CD4-positive, alpha-beta T cell (primary cell): ENCODE data around the gene NR5A1. TPM values are rescaled to one million over a fixed set of nuclear protein-coding genes. Genes with fewer than 3 reads are reported as not detected.

ENCODE experiments used
- ATAC-seq: fragments of 200-7000 bp; cut with Tn5 transposase; one replicate; pipeline ENCODE4 v1.10.0; 2022; ENCODE audit warnings: mild to moderate bottlenecking; ENCODE audit not compliant: poor library complexity
- CTCF ChIA-PET: fragments of 350-600 bp; sonication (Branson Sonifier 250); formaldehyde crosslinking; loops from one replicate; lab custom pipeline; 2021; ENCODE audit warnings: antibody characterized with exemption, inconsistent platforms; lab: Charles Lee
- POLR2A ChIA-PET: fragments of 350-600 bp; sonication (Branson Sonifier 250); formaldehyde crosslinking; loops from one replicate; lab custom pipeline; 2021; ENCODE audit warnings: antibody characterized with exemption, inconsistent platforms; lab: Charles Lee
- DNase-seq, 14 experiments: peaks; one replicate each; pipeline ENCODE4 v3.0.0-alpha.2; 2013 to 2020; ENCODE audit warnings: mixed read lengths in 2 of 14
- H3K27ac ChIP-seq, 2 donors: one replicate each; pipeline versions ENCODE4 v1.5.1 to v1.7.0; 2013; ENCODE audit warnings: low read length in 2 of 2, low read depth in 1 of 2, mild to moderate bottlenecking in 1 of 2
- H3K27me3 ChIP-seq, 2 experiments: 1 replicate in 1 of 2; 2 replicates in 1 of 2; pipeline versions ENCODE4 v1.6.1 to v1.7.0; 2013; ENCODE audit warnings: low read length in 2 of 2, control low read depth in 1 of 2, mild to moderate bottlenecking in 1 of 2, moderate library complexity in 1 of 2; ENCODE audit not compliant: insufficient read depth in 2 of 2, control insufficient read depth in 1 of 2
- H3K36me3 ChIP-seq: one replicate; pipeline ENCODE4 v1.6.1; 2013; ENCODE audit warnings: low read length, control low read depth; ENCODE audit not compliant: insufficient read depth
- H3K4me1 ChIP-seq: one replicate; pipeline ENCODE4 v1.6.1; 2013; ENCODE audit warnings: low read length, control low read depth; ENCODE audit not compliant: insufficient read depth
- H3K4me3 ChIP-seq: one replicate; pipeline ENCODE4 v1.5.1; 2013; ENCODE audit warnings: mild to moderate bottlenecking, low read length, moderate library complexity
- H3K9me3 ChIP-seq, 2 experiments: 1 replicate in 1 of 2; 2 replicates in 1 of 2; pipeline versions ENCODE4 v1.6.1 to v1.7.0; 2013; ENCODE audit warnings: low read length in 2 of 2, mild to moderate bottlenecking in 2 of 2, control low read depth in 1 of 2, moderate library complexity in 1 of 2; ENCODE audit not compliant: control insufficient read depth in 1 of 2, insufficient read depth in 1 of 2
- H3K27ac Mint-ChIP-seq: one replicate; pipeline ENCODE4 v1.8.0; 2020; ENCODE audit warnings: mixed read lengths
- H3K27me3 Mint-ChIP-seq: one replicate; pipeline ENCODE4 v1.8.0; 2021; ENCODE audit warnings: mixed read lengths
- H3K36me3 Mint-ChIP-seq: one replicate; pipeline ENCODE4 v1.8.0; 2021; ENCODE audit warnings: low read depth, mixed read lengths
- H3K4me1 Mint-ChIP-seq: one replicate; pipeline ENCODE4 v1.8.0; 2021; ENCODE audit warnings: low read depth, mixed read lengths
- H3K4me3 Mint-ChIP-seq: one replicate; pipeline ENCODE4 v1.8.0; 2020; ENCODE audit warnings: mild to moderate bottlenecking, mixed read lengths
- H3K9me3 Mint-ChIP-seq: one replicate; pipeline ENCODE4 v1.8.0; 2020; ENCODE audit warnings: mixed read lengths
- intact Hi-C, 2 experiments: fragments of 100-400 bp; cut with DNase I in 1 of 2; cut with micrococcal nuclease in 1 of 2; formaldehyde crosslinking; loops; one replicate each; pipeline versions ENCODE4 v1.15.1 to v1.9.0; 2023 to 2025; cut with DNase I, micrococcal nuclease
- total RNA-seq, 174 experiments: library from RNA in 2 of 174; stranded (reverse) in 2 of 174; gene quantifications; one replicate each; pipeline ENCODE4 v1.2.3 and lab custom pipeline; 2021 to 2026
- TF ChIP-seq, protein P1 (sequence below): fragments of 200-600 bp; IDR thresholded peaks from one replicate; pipeline ENCODE4 v1.8.0; 2022; ENCODE audit warnings: antibody characterized with exemption, mild to moderate bottlenecking

Gene NR5A1
- total RNA-seq, 2 experiments from 2014 or later = not detected

DNA sequence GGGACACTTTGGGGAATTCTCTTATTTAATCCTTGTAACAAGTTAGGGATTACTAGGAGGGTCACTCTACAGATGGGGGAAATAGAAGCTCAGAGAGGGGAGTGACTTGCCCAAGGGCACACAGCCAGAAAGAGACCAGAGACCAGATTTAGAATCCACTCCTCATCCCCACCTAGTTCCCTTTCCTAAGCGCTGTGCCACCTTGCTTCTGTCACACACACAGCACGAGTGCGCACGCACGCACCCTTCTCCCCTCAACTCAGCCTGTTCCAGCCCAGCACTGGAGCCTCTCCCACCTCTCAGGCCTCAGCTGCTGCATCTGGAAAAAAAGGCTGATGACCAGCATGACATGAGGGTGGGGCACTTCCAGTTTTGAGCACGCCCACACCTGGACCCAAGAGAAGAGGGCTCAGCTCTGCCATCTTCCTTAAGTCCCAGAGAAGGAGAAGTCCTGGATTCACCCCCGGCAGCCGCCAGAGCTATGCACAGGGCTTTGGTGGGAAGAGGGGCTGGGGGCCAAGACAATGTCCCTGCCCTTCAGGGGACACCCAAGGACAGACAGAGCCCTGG, 18.5 kb downstream of the NR5A1 start:
- Histone ChIP-seq H3K9me3 (no peaks in the 10 kb centered on the region), H3K36me3 (no peaks in the 10 kb centered on the region), H3K27me3 (peaks cover 2 to 4% of the 10 kb centered on the region in 2 experiments), H3K4me3 (no peak overlapping the region), H3K27ac (no peak overlapping the region), H3K4me1 (no peaks in the 10 kb centered on the region)
- TF ChIP-seq, protein P1, sequence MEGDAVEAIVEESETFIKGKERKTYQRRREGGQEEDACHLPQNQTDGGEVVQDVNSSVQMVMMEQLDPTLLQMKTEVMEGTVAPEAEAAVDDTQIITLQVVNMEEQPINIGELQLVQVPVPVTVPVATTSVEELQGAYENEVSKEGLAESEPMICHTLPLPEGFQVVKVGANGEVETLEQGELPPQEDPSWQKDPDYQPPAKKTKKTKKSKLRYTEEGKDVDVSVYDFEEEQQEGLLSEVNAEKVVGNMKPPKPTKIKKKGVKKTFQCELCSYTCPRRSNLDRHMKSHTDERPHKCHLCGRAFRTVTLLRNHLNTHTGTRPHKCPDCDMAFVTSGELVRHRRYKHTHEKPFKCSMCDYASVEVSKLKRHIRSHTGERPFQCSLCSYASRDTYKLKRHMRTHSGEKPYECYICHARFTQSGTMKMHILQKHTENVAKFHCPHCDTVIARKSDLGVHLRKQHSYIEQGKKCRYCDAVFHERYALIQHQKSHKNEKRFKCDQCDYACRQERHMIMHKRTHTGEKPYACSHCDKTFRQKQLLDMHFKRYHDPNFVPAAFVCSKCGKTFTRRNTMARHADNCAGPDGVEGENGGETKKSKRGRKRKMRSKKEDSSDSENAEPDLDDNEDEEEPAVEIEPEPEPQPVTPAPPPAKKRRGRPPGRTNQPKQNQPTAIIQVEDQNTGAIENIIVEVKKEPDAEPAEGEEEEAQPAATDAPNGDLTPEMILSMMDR = no peak
- no peak for ATAC-seq
- intact Hi-C loops = no loop called here
- Mint-ChIP-seq H3K4me3 (no peak overlapping the region), H3K9me3 (no peaks in the 10 kb centered on the region), H3K4me1 (no peaks in the 10 kb centered on the region), H3K27me3 (peaks cover 5% of the 10 kb centered on the region), H3K27ac (no peak overlapping the region), H3K36me3 (no peaks in the 10 kb centered on the region)
- no peak for DNase-seq
- ChIA-PET CTCF (no interaction called here), POLR2A (no interaction called here)

- Histone ChIP-seq H3K27me3 (peaks cover 2 to 4% of the 10 kb centered on the region in 2 experiments), H3K4me1 (no peaks in the 10 kb centered on the region), H3K4me3 (no peak overlapping the region), H3K27ac (no peak overlapping the region), H3K36me3 (no peaks in the 10 kb centered on the region), H3K9me3 (peaks cover 0 to 4% of the 10 kb centered on the region in 2 experiments)
- DNase-seq (no peak), ATAC-seq (no peak)
- ChIA-PET POLR2A (no interaction called here), CTCF (no interaction called here)
- no peaks in the 10 kb centered on the region for H3K4me1 Mint-ChIP-seq
- no peak overlapping the region for H3K4me3 Mint-ChIP-seq
- TF ChIP-seq, protein P1 = no peak
- H3K27me3 Mint-ChIP-seq = peaks cover 5% of the 10 kb centered on the region
- H3K36me3 Mint-ChIP-seq = no peaks in the 10 kb centered on the region
- H3K9me3 Mint-ChIP-seq = no peaks in the 10 kb centered on the region
- no peak overlapping the region for H3K27ac Mint-ChIP-seq
- intact Hi-C loops = no loop called here
These were observed 19.7 kb downstream of the NR5A1 start for GRCh38 chr9:124487260-124488182.

GRCh38 chr9:124486778-124487259, 20.4 kb downstream of the NR5A1 start:
- no peaks in the 10 kb centered on the region for H3K4me1 Mint-ChIP-seq
- CTCF ChIA-PET = no interaction called here
- Histone ChIP-seq H3K27me3 (peaks cover 2 to 4% of the 10 kb centered on the region in 2 experiments), H3K27ac (no peak overlapping the region), H3K4me1 (no peaks in the 10 kb centered on the region), H3K36me3 (no peaks in the 10 kb centered on the region), H3K9me3 (peaks cover 0 to 4% of the 10 kb centered on the region in 2 experiments), H3K4me3 (no peak overlapping the region)
- ATAC-seq = no peak
- H3K4me3 Mint-ChIP-seq = no peak overlapping the region
- peaks cover 5% of the 10 kb centered on the region for H3K27me3 Mint-ChIP-seq
- TF ChIP-seq, protein P1 = no peak
- intact Hi-C loops = no loop called here
- H3K9me3 Mint-ChIP-seq = no peaks in the 10 kb centered on the region
- H3K36me3 Mint-ChIP-seq = no peaks in the 10 kb centered on the region
- no peak overlapping the region for H3K27ac Mint-ChIP-seq
- no peak for DNase-seq
- POLR2A ChIA-PET = no interaction called here
